SHP77 (cell line): ENCODE results near the gene MEIS3.
"Not testable (repeated sequence)": the region's sequence is repeated elsewhere in the genome, so short reads cannot be mapped to it uniquely, and the experiment has no call there.

ENCODE experiments used
- DNase-seq, 2 experiments: peaks; one replicate each; lab custom pipeline; 2025; lab: John Stamatoyannopoulos, UW

The MEIS3 gene

GRCh38 chr19:47384533-47384932 lies 34.8 kb downstream of the MEIS3 start:
- not testable (repeated sequence) for DNase-seq

GRCh38 chr19:47383890-47384289 lies 35.4 kb downstream of the MEIS3 start:
- DNase-seq, result not testable (repeated sequence)

GRCh38 chr19:47381653-47382279 lies 37.6 kb downstream of the MEIS3 start:
- no peak for DNase-seq

GRCh38 chr19:47381121-47381520 lies 38.2 kb downstream of the MEIS3 start:
- DNase-seq, result no peak

- no peak for DNase-seq
Observed at GRCh38 chr19:47380559-47380958, 38.8 kb downstream of the MEIS3 start.

GRCh38 chr19:47379381-47379938 lies 39.9 kb downstream of the MEIS3 start:
- DNase-seq, result no peak

- no peak for DNase-seq
Observed at GRCh38 chr19:47378246-47378645, 41.1 kb downstream of the MEIS3 start.

GRCh38 chr19:47377801-47378200 lies 41.5 kb downstream of the MEIS3 start:
- DNase-seq, result no peak

GRCh38 chr19:47377208-47377701 lies 42.1 kb downstream of the MEIS3 start:
- no peak for DNase-seq

GRCh38 chr19:47376589-47377144 lies 42.7 kb downstream of the MEIS3 start:
- DNase-seq, result no peak

GRCh38 chr19:47375694-47376588 lies 43.4 kb downstream of the MEIS3 start:
- DNase-seq, result no peak

- no peak for DNase-seq
Observed at GRCh38 chr19:47374876-47375693, 44.2 kb downstream of the MEIS3 start.

- DNase-seq, result no peak
Observed at GRCh38 chr19:47373246-47374240, 45.8 kb downstream of the MEIS3 start.

GRCh38 chr19:47372603-47373002 lies 46.7 kb downstream of the MEIS3 start:
- DNase-seq, result no peak

- DNase-seq, result no peak
Observed at GRCh38 chr19:47371261-47371660, 48.1 kb downstream of the MEIS3 start.

- DNase-seq, result no peak
Observed at GRCh38 chr19:47370045-47370611, 49.2 kb downstream of the MEIS3 start.

GRCh38 chr19:47365455-47365854 lies 53.9 kb downstream of the MEIS3 start:
- not testable (repeated sequence) for DNase-seq

GRCh38 chr19:47363758-47364531 lies 55.4 kb downstream of the MEIS3 start:
- DNase-seq, result no peak

GRCh38 chr19:47362321-47362720 lies 57.0 kb downstream of the MEIS3 start:
- DNase-seq, result no peak
